HK-2 (cell line): Measurements from ENCODE around the gene TTC39A.

ENCODE experiments used
- DNase-seq: peaks from one replicate; pipeline ENCODE4 v3.0.0-alpha.2; 2018; ENCODE audit not compliant: unreplicated experiment

TTC39A gene

GRCh38 chr1:51297401-51298321 lies 32.7 kb downstream of the TTC39A start:
- no peak for DNase-seq

- DNase-seq, result peak; percentile 91
Measured at GRCh38 chr1:51296383-51297357, 33.7 kb downstream of the TTC39A start.

- no peak for DNase-seq
Measured at GRCh38 chr1:51295926-51296325, 34.4 kb downstream of the TTC39A start.

GRCh38 chr1:51294566-51295184 lies 35.7 kb downstream of the TTC39A start:
- DNase-seq, result no peak

- no peak for DNase-seq
Measured at GRCh38 chr1:51293898-51294515, 36.4 kb downstream of the TTC39A start.

- no peak for DNase-seq
Measured at GRCh38 chr1:51290489-51290847, 39.9 kb downstream of the TTC39A start.

- no peak for DNase-seq
Measured at GRCh38 chr1:51289676-51290488, 40.5 kb downstream of the TTC39A start.

GRCh38 chr1:51288578-51288977 lies 41.8 kb downstream of the TTC39A start:
- no peak for DNase-seq

GRCh38 chr1:51287966-51288365 lies 42.4 kb downstream of the TTC39A start:
- DNase-seq, result no peak

GRCh38 chr1:51285055-51285454 lies 45.3 kb downstream of the TTC39A start:
- DNase-seq, result no peak

GRCh38 chr1:51284487-51284954 lies 45.8 kb downstream of the TTC39A start:
- DNase-seq, result no peak

- DNase-seq, result no peak
Measured at GRCh38 chr1:51283979-51284378, 46.4 kb downstream of the TTC39A start.

- no peak for DNase-seq
Measured at GRCh38 chr1:51282605-51283004, 47.8 kb downstream of the TTC39A start.

- no peak for DNase-seq
Measured at GRCh38 chr1:51281807-51282206, 48.6 kb downstream of the TTC39A start.

- no peak for DNase-seq
Measured at GRCh38 chr1:51280321-51280978, 49.9 kb downstream of the TTC39A start.

- no peak for DNase-seq
Measured at GRCh38 chr1:51276286-51276685, 54.1 kb downstream of the TTC39A start.

- no peak for DNase-seq
Measured at GRCh38 chr1:51274676-51275075, 55.7 kb downstream of the TTC39A start.

- DNase-seq, result no peak
Measured at GRCh38 chr1:51272916-51273315, 57.4 kb downstream of the TTC39A start.

- no peak for DNase-seq
Measured at GRCh38 chr1:51270751-51271150, 59.6 kb downstream of the TTC39A start.

GRCh38 chr1:51268634-51269033 lies 61.7 kb downstream of the TTC39A start:
- no peak for DNase-seq
